ACHN (cell line): ENCODE measurements around the gene RAVER1.

Source experiments
- DNase-seq: peaks from one replicate; pipeline ENCODE4 v3.0.0-alpha.2; 2015
- in situ Hi-C: cut with HindIII; loops from 2 replicates; pipeline ENCODE4 v1.10.0; 2017; ENCODE audit warnings: low sequenced_read_pairs, low pct_ligation_motif_present, low pct_unique_long_range_greater_than_20kb

RAVER1 gene

DNA sequence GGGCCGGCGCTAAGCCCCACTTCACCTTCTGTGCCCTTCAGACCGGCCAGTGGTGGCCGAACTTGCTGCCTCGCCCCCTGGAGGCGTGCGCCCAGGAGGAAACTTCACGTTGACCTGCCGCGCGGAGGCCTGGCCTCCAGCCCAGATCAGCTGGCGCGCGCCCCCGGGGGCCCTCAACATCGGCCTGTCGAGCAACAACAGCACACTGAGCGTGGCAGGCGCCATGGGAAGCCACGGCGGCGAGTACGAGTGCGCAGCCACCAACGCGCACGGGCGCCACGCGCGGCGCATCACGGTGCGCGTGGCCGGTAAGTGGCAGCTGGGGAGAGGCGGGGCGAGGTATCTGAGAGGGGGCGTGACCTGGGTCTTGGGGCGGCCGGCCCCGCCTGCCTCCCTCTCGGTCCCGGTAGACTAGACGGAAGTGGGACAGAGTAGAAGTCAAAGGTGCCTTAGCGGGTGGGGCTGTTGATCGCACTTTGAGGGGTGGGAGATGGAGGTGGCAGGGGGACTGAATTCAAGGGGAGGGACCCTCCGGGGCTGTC is 38.0 kb downstream of the RAVER1 start:
- peak; percentile 45 for DNase-seq
- in situ Hi-C loops = no loop called here

DNA sequence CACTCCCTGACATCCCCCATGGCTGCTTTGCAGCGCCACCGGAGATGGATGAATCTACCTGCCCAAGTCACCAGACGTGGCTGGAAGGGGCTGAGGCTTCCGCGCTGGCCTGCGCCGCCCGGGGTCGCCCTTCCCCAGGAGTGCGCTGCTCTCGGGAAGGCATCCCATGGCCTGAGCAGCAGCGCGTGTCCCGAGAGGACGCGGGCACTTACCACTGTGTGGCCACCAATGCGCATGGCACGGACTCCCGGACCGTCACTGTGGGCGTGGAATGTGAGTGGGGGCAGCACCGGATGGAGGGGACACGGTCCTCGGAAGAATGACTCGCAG is 39.0 kb downstream of the RAVER1 start:
- in situ Hi-C loops = no loop called here
- DNase-seq = no peak

DNA sequence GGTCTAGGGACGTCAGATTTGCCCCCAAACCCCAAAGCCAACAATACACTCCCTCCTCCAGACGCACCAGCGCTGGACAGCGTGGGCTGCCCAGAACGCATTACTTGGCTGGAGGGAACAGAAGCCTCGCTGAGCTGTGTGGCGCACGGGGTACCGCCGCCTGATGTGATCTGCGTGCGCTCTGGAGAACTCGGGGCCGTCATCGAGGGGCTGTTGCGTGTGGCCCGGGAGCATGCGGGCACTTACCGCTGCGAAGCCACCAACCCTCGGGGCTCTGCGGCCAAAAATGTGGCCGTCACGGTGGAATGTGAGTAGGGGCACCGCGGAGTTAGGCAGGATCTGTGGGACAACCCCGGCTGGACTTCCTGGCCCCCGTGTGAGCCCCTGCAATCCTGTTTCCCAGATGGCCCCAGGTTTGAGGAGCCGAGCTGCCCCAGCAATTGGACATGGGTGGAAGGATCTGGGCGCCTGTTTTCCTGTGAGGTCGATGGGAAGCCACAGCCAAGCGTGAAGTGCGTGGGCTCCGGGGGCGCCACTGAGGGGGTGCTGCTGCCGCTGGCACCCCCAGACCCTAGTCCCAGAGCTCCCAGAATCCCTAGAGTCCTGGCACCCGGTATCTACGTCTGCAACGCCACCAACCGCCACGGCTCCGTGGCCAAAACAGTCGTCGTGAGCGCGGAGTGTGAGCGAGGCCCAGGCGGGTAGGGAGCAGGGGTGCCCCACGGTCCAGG is 39.5 kb downstream of the RAVER1 start:
- DNase-seq = no peak
- in situ Hi-C loops = no loop called here

DNA sequence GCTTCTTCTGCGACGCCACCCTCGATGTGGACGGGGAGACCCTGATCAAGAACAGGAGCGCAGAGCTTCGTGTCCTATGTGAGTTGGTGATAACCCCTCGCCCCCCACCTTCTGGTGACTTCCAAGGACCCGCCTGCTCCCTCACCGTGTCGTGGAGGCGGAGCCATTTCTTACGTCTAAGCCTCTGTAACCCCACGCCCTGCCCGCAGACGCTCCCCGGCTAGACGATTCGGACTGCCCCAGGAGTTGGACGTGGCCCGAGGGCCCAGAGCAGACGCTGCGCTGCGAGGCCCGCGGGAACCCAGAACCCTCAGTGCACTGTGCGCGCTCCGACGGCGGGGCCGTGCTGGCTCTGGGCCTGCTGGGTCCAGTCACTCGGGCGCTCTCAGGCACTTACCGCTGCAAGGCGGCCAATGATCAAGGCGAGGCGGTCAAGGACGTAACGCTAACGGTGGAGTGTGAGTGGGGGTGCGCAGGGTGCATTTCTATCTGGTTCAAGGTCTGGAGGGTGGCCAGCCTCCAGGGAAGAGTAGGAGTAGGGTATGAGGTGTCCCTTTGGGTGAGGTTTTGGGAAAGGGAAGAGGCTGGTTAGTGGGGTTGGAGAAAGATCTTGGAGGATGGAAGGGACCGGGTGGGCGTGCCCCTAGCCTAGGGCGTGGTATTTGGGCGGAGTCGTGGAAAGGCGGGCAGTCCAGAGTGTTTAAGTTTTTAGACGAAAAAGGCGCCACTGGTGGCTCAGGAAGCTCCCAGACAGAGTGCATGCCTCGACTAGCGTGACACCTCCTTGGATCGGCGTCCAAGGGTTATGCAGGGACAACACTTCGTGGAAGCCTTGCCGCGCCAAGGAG is 40.3 kb downstream of the RAVER1 start:
- no peak for DNase-seq
- in situ Hi-C loops = no loop called here

DNA sequence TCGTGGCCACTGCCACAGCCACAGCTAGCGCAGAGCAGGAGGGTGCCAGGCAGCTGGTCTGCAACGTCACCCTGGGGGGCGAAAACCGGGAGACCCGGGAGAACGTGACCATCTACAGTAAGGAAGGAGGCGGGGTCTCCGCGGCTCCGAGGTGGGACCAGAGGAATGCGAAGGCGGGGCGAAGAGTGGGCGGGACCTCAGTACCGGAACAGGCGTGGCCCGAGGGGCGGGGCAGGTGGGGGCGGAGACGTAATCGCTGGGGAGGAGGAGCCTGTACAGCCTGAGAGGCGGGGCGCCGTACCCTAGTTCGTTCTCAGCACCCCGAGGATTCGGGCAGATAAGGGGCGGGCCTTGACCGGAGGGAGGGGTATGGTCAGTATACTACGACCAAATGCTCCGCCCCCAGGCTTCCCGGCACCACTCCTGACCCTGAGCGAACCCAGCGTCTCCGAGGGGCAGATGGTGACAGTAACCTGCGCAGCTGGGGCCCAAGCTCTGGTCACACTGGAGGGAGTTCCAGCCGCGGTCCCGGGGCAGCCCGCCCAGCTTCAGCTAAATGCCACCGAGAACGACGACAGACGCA is 41.0 kb downstream of the RAVER1 start:
- DNase-seq = peak; percentile 14
- in situ Hi-C loops = no loop called here

DNA sequence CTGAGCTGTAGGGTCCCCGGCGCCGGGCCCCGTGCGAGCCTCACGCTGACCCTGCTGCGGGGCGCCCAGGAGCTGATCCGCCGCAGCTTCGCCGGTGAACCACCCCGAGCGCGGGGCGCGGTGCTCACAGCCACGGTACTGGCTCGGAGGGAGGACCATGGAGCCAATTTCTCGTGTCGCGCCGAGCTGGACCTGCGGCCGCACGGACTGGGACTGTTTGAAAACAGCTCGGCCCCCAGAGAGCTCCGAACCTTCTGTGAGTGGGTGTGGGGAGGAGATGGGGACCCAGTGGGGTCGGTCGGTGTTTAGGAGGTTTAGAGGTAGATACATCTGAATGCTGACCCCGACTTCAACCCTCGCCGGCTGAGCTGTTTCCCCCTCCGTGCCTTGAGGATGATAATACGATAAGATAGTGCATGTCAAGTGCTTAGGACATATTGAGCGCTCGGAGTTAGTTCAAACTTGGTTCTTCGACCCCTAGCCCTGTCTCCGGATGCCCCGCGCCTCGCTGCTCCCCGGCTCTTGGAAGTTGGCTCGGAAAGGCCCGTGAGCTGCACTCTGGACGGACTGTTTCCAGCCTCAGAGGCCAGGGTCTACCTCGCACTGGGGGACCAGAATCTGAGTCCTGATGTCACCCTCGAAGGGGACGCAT is 41.6 kb downstream of the RAVER1 start:
- in situ Hi-C loops = no loop called here
- no peak for DNase-seq

DNA sequence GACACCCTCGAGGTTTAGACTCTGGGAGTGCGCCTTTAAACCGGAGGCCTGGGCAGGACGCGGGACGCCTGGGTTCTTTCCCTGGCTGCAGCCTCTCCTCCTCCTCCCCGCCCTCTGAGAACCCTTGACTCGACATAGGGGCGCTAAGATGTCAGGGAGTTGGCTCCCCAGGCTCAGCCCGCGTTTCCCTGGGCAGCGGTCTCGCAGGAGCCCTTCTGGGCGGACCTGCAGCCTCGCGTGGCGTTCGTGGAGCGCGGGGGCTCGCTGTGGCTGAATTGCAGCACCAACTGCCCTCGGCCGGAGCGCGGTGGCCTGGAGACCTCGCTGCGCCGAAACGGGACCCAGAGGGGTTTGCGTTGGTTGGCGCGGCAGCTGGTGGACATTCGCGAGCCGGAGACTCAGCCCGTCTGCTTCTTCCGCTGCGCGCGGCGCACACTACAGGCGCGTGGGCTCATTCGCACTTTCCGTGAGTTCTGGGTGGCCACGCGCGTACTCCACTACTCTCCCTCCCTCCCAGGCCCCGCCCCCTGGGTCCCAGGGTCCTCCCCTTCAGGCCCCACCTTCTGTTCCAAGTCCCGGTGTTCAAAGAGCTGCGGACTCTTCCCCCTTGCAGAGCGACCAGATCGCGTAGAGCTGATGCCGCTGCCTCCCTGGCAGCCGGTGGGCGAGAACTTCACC is 42.3 kb downstream of the RAVER1 start:
- in situ Hi-C loops = no loop called here
- DNase-seq = peak; percentile 23

DNA sequence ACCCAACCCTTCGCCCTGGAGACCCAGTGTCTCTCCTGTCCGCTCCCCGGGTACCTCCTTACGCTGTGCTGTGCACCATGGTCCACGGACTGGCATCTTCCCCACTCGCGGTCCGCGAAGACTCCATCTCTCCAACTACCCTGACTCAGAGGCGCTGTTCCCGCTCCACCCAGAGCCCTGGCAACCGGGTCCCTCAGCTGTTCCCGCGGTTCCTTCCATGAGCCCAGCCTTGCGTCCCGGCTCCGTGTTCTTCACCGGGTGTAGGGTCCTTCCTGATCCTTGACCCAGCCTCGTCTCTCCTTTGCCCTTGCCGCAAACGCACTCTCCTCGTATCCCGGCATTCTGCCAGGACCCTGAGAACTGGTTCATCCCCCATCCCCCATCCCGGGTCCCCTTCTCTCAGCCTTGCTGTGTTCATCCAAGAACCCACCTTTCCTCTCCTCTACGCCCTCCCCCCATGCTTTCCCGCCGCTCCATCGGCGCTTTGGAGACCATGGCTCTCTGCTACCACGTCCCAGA is 42.9 kb downstream of the RAVER1 start:
- in situ Hi-C loops = no loop called here
- DNase-seq = no peak

DNA sequence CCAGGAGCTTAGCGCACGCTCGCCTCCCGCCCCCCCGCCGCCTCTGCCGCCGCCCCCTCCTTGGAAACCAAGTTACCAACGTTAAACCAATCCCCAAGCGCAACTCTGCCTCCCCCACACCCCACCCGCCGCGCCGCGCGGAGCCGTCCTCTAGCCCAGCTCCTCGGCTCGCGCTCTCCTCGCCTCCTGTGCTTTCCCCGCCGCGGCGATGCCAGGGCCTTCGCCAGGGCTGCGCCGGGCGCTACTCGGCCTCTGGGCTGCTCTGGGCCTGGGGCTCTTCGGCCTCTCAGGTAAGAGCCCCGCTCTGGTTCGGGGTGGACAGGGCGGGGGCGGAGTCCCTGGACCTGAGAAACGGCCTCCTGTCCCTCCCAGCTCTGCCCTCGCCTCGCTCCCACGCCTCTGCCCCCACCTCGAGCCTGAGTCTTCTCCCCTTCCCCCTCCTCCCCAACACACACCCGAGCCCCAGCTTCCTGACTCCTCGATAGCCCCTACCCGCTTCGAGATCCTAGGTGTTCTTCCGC is 43.4 kb downstream of the RAVER1 start, which contains the start of gene ICAM5:
TSS of gene ICAM5 (plus strand) at position 117 of the 521 bp plus-strand sequence. CDS start at position 209, 92 bp downstream.
- in situ Hi-C loops = no loop called here
- peak; percentile 17 for DNase-seq

DNA sequence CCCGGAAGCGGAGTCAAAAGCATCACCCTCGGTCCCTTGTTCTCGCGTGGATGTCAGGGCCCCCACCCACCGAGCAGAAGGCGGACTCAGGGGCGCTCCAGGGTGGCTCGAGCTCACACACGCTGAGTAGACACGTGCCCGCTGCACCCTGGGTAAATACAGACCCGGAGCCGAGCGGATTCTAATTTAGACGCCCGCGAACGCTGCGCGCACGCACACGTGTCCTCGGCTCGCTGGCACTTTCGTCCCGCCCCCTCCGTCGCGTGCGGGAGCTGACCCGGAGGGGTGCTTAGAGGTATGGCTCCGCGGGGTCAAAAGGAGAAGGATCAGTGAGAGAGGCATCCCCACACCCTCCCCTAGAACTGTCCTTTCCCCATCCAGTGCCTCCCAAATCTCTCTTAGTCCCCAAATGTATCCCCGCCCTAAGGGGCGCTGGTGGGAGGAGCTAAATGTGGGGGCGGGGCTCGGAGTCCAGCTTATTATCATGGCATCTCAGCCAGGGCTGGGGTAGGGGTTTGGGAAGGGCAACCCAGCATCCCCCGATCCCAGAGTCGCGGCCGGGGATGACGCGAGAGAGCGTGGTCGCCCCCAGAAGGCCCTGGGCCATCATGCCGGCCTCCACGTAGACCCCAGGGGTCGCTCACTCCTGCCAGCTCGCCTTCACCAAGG is 44.0 kb downstream of the RAVER1 start:
- in situ Hi-C loops = no loop called here
- DNase-seq = peak; percentile 51

DNA sequence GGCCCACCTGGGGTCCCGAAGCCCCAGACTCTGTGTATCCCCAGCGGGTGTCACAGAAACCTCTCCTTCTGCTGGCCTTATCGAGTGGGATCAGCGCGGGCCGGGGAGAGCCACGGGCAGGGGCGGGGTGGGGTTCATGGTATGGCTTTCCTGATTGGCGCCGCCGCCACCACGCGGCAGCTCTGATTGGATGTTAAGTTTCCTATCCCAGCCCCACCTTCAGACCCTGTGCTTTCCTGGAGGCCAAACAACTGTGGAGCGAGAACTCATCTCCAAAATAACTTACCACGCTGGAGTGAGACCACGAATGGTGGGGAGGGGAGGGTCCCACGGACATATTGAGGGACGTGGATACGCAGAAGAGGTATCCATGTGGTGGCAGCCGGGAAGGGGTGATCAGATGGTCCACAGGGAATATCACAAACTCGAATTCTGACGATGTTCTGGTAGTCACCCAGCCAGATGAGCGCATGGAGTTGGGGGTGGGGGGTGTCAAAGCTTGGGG is 44.6 kb downstream of the RAVER1 start:
- in situ Hi-C loops = no loop called here
- DNase-seq = peak; percentile 65

DNA sequence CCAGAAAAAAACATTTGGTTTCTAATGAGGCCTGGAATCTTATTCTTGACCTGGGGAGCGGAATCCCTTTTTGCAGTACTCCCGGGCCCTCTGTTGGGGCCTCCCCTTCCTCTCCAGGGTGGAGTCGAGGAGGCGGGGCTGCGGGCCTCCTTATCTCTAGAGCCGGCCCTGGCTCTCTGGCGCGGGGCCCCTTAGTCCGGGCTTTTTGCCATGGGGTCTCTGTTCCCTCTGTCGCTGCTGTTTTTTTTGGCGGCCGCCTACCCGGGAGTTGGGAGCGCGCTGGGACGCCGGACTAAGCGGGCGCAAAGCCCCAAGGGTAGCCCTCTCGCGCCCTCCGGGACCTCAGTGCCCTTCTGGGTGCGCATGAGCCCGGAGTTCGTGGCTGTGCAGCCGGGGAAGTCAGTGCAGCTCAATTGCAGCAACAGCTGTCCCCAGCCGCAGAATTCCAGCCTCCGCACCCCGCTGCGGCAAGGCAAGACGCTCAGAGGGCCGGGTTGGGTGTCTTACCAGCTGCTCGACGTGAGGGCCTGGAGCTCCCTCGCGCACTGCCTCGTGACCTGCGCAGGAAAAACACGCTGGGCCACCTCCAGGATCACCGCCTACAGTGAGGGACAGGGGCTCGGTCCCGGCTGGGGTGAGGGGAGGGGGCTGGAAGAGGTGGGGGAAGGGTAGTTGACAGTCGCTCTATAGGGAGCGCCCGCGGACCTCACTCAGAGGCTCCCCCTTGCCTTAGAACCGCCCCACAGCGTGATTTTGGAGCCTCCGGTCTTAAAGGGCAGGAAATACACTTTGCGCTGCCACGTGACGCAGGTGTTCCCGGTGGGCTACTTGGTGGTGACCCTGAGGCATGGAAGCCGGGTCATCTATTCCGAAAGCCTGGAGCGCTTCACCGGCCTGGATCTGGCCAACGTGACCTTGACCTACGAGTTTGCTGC is 46.3 kb downstream of the RAVER1 start, which contains the start of gene ICAM4:
TSS of gene ICAM4 (plus strand) at position 153 of the 935 bp plus-strand sequence. CDS start at position 211, 58 bp downstream.
- in situ Hi-C loops = no loop called here
- DNase-seq = no peak

DNA sequence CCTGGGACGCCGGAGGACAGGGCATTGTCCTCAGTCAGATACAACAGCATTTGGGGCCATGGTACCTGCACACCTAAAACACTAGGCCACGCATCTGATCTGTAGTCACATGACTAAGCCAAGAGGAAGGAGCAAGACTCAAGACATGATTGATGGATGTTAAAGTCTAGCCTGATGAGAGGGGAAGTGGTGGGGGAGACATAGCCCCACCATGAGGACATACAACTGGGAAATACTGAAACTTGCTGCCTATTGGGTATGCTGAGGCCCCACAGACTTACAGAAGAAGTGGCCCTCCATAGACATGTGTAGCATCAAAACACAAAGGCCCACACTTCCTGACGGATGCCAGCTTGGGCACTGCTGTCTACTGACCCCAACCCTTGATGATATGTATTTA is 47.9 kb downstream of the RAVER1 start:
- DNase-seq = no peak
- in situ Hi-C loops = no loop called here

DNA sequence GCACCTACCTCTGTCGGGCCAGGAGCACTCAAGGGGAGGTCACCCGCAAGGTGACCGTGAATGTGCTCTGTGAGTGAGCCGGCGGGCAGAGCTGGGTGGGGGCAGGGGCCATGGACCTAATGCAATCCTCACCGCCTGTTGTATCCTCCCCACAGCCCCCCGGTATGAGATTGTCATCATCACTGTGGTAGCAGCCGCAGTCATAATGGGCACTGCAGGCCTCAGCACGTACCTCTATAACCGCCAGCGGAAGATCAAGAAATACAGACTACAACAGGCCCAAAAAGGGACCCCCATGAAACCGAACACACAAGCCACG is 48.4 kb downstream of the RAVER1 start:
- no peak for DNase-seq
- in situ Hi-C loops = no loop called here

DNA sequence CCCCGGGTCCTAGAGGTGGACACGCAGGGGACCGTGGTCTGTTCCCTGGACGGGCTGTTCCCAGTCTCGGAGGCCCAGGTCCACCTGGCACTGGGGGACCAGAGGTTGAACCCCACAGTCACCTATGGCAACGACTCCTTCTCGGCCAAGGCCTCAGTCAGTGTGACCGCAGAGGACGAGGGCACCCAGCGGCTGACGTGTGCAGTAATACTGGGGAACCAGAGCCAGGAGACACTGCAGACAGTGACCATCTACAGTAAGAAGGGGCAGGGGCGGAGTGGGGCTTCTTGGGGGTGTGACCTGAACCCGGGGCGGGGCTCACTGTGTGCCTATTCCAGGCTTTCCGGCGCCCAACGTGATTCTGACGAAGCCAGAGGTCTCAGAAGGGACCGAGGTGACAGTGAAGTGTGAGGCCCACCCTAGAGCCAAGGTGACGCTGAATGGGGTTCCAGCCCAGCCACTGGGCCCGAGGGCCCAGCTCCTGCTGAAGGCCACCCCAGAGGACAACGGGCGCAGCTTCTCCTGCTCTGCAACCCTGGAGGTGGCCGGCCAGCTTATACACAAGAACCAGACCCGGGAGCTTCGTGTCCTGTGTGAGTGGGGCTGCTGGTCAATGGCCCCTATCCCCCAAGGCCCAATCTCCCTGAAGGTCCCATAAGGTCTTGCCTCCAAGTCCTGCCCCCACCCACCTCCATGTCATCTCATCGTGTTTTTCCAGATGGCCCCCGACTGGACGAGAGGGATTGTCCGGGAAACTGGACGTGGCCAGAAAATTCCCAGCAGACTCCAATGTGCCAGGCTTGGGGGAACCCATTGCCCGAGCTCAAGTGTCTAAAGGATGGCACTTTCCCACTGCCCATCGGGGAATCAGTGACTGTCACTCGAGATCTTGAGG is 49.0 kb downstream of the RAVER1 start:
- no peak for DNase-seq
- in situ Hi-C loops = no loop called here
